Lung (tissue), 12 donors: ENCODE data around the gene ALDH2. TPM values are rescaled to one million over a fixed set of nuclear protein-coding genes. Genes with fewer than 3 reads are reported as not detected.

ENCODE experiments used
- ATAC-seq: fragments of 200-7000 bp; cut with Tn5 transposase; one replicate; pipeline ENCODE4 v1.9.1; 2020; ENCODE audit warnings: moderate number of reproducible peaks; ENCODE audit not compliant: insufficient read depth, low FRiP score
- DNase-seq, 3 donors: peaks; one replicate each; pipeline ENCODE4 v3.0.0-alpha.2; 2013 to 2017
- H3K27ac ChIP-seq, 2 donors: one replicate each; pipeline ENCODE4 v1.5.1; 2013; ENCODE audit warnings: mild to moderate bottlenecking in 2 of 2, moderate library complexity in 2 of 2, control low read depth in 1 of 2, inconsistent platforms in 1 of 2, low read depth in 1 of 2, low read length in 1 of 2
- H3K27me3 ChIP-seq, 3 donors: one replicate each; pipeline ENCODE4 v1.5.1; 2013; ENCODE audit warnings: low read length in 2 of 3; ENCODE audit not compliant: control insufficient read depth in 3 of 3, insufficient read depth in 3 of 3
- H3K36me3 ChIP-seq, 4 donors: one replicate each; pipeline ENCODE4 v1.5.1; 2013; ENCODE audit warnings: low read length in 4 of 4, mild to moderate bottlenecking in 1 of 4, moderate library complexity in 1 of 4; ENCODE audit not compliant: control insufficient read depth in 4 of 4, insufficient read depth in 4 of 4
- H3K4me1 ChIP-seq, 5 donors: one replicate each; pipeline ENCODE4 v1.5.1; 2013; ENCODE audit warnings: low read length in 5 of 5, mild to moderate bottlenecking in 2 of 5, moderate library complexity in 1 of 5; ENCODE audit not compliant: control insufficient read depth in 5 of 5, insufficient read depth in 5 of 5
- H3K4me3 ChIP-seq: one replicate; pipeline ENCODE4 v1.5.1; 2013; ENCODE audit warnings: mild to moderate bottlenecking, control low read depth, moderate library complexity
- H3K9ac ChIP-seq, 2 donors: one replicate each; pipeline ENCODE4 v1.5.1; 2013; ENCODE audit warnings: low read length in 2 of 2, control low read depth in 1 of 2; ENCODE audit not compliant: insufficient read depth in 1 of 2
- H3K9me3 ChIP-seq, 4 donors: one replicate each; pipeline ENCODE4 v1.5.1; 2013; ENCODE audit warnings: low read length in 3 of 4, mild to moderate bottlenecking in 1 of 4, moderate library complexity in 1 of 4; ENCODE audit not compliant: control insufficient read depth in 4 of 4, insufficient read depth in 3 of 4
- CTCF ChIP-seq: IDR thresholded peaks from 2 replicates; pipeline ENCODE4 v1.5.1; 2012; ENCODE audit warnings: mild to moderate bottlenecking; ENCODE audit errors: control extremely low read depth, extremely low read depth
- whole genome bisulfite sequencing, 2 donors: extraction: QIAGEN DNeasy Blood & Tissue Kit; methylation state at CpG; one replicate each; pipeline ENCODE4 v1.1.7; 2013; 5-methylcytosine and 5-hydroxymethylcytosine counted together
- polyA plus RNA-seq, 2 donors: library from polyadenylated mRNA; stranded (reverse); fragments of 200-250 nt; gene quantifications; one replicate each; pipeline ENCODE4 v1.2.1, GENCODE V29; 2013
- total RNA-seq, 2 donors: library from RNA; depleted of rRNA in 1 of 2; stranded (reverse); fragments of >200 nt in 1 of 2; gene quantifications; one replicate each; pipeline ENCODE4 v1.2.1, GENCODE V29; 2014 to 2021
- donor health status: control.
- donor health status: control.
- donor health status: Bipolar disorder and iron deficiency.
- donor health status: healthy.
- donor health status: DM: yes; HTN: yes; CAD: no.

ALDH2 gene
- total and polyA plus RNA-seq, 4 donors: 48.5 to 324 (median 158) TPM

GRCh38 chr12:111798182-111798581 is 31.4 kb downstream of the ALDH2 start:
- H3K36me3 ChIP-seq: peaks cover 17 to 49% (median 42%) of the 10 kb centered on the region in 4 donors
- WGBS, 2 donors: 79 to 83% methylated on average over 4 of the region's 4 CpGs
- ATAC-seq: no peak

GRCh38 chr12:111799758-111800157 is 33.0 kb downstream of the ALDH2 start:
- H3K4me3 ChIP-seq: no peak overlapping the region
- ATAC-seq: no peak
- TF ChIP-seq CTCF: no peak
- no peaks in the 10 kb centered on the region for H3K27me3 ChIP-seq
- H3K9ac ChIP-seq: no peak overlapping the region
- WGBS, 2 donors: 96% methylated on average over 9 of the region's 9 CpGs
- no peak overlapping the region for H3K27ac ChIP-seq
- H3K36me3 ChIP-seq: peaks cover 13 to 58% (median 37%) of the 10 kb centered on the region in 4 donors
- no peaks in the 10 kb centered on the region for H3K9me3 ChIP-seq
- no peak for DNase-seq
- no peaks in the 10 kb centered on the region for H3K4me1 ChIP-seq

More at GRCh38 chr12:111798182-111798581, 31.4 kb downstream of the ALDH2 start:
- DNase-seq: no peak
- Histone ChIP-seq H3K4me1 (no peaks in the 10 kb centered on the region), H3K9me3 (no peaks in the 10 kb centered on the region), H3K27ac (no peak overlapping the region), H3K4me3 (no peak overlapping the region), H3K9ac (no peak overlapping the region), H3K27me3 (no peaks in the 10 kb centered on the region)
- no peak for TF ChIP-seq CTCF

- no peak overlapping the region for H3K27ac ChIP-seq
- WGBS, 2 donors: 94 to 96% methylated on average over 6 of the region's 6 CpGs
- H3K4me3 ChIP-seq: no peak overlapping the region
- ATAC-seq (no peak), DNase-seq (no peak)
- H3K36me3 ChIP-seq: peaks cover 19 to 50% (median 34%) of the 10 kb centered on the region in 4 donors
- no peak overlapping the region for H3K9ac ChIP-seq
- H3K9me3 ChIP-seq: no peaks in the 10 kb centered on the region
- no peaks in the 10 kb centered on the region for H3K27me3 ChIP-seq
- H3K4me1 ChIP-seq: no peaks in the 10 kb centered on the region
- TF ChIP-seq CTCF: no peak
These were observed 36.4 kb downstream of the ALDH2 start for GRCh38 chr12:111803038-111803626.

- no peak for DNase-seq
- Histone ChIP-seq H3K36me3 (peaks cover 19 to 48% (median 33%) of the 10 kb centered on the region in 4 donors), H3K4me3 (no peak overlapping the region), H3K4me1 (no peaks in the 10 kb centered on the region), H3K27me3 (no peaks in the 10 kb centered on the region), H3K9me3 (no peaks in the 10 kb centered on the region), H3K27ac (no peak overlapping the region), H3K9ac (no peak overlapping the region)
- WGBS, 2 donors: 97 to 98% methylated on average over 8 of the region's 8 CpGs
- no peak for ATAC-seq
- no peak for TF ChIP-seq CTCF
These were observed 37.1 kb downstream of the ALDH2 start for GRCh38 chr12:111803851-111804250.
